HepG2 (cell line): Measurements from ENCODE around the gene PDLIM7. TPM values are rescaled to one million over a fixed set of nuclear protein-coding genes. Genes with fewer than 3 reads are reported as not detected.

Experiments
- GATA4 ChIP-seq: sonication (generic); IDR thresholded peaks from 2 replicates; pipeline ENCODE4 v1.6.1; 2016; ENCODE audit warnings: antibody characterized with exemption, low read depth, borderline replicate concordance
- IKZF4 ChIP-seq: sonication (generic); formaldehyde crosslinking; IDR thresholded peaks from 2 replicates; pipeline ENCODE4 v1.5.1; 2020; ENCODE audit warnings: borderline replicate concordance, mild to moderate bottlenecking, low read depth, missing genetic modification reagents; ENCODE audit errors: not compliant biosample characterization
- ISL2 ChIP-seq: sonication (generic); formaldehyde crosslinking; IDR thresholded peaks from 2 replicates; pipeline ENCODE4 v1.5.0; 2020; ENCODE audit warnings: missing genetic modification reagents
- KDM2A ChIP-seq: sonication (generic); formaldehyde crosslinking; IDR thresholded peaks from 2 replicates; pipeline ENCODE4 v1.4.0; 2020; ENCODE audit warnings: low read depth, missing genetic modification reagents, borderline replicate concordance
- NCOA5 ChIP-seq: sonication (generic); formaldehyde crosslinking; IDR thresholded peaks from 2 replicates; pipeline ENCODE4 v1.4.0; 2020; ENCODE audit warnings: missing genetic modification reagents
- SCMH1 ChIP-seq: sonication (generic); formaldehyde crosslinking; IDR thresholded peaks from 2 replicates; pipeline ENCODE4 v1.9.0; 2021; ENCODE audit warnings: missing genetic modification reagents, mild to moderate bottlenecking, borderline replicate concordance
- SIN3A ChIP-seq: IDR thresholded peaks from 2 replicates; pipeline ENCODE4 v1.6.1; 2011; ENCODE audit warnings: low read depth, mild to moderate bottlenecking, control low read depth, low read length, borderline replicate concordance
- SMC3 ChIP-seq: IDR thresholded peaks from 2 replicates; pipeline ENCODE4 v1.6.1; 2011; ENCODE audit warnings: low read length, improper control_type of control experiment
- ZFP82 ChIP-seq: sonication (generic); formaldehyde crosslinking; IDR thresholded peaks from 2 replicates; pipeline ENCODE4 v1.5.1; 2020; ENCODE audit warnings: mild to moderate bottlenecking, missing genetic modification reagents, borderline replicate concordance
- ZMYM3 ChIP-seq: sonication (generic); formaldehyde crosslinking; IDR thresholded peaks from 2 replicates; pipeline ENCODE4 v1.5.1; 2020; ENCODE audit warnings: mild to moderate bottlenecking, missing genetic modification reagents
- ZNF749 ChIP-seq: sonication (generic); formaldehyde crosslinking; IDR thresholded peaks from 2 replicates; pipeline ENCODE4 v1.8.0; 2022; ENCODE audit warnings: mild to moderate bottlenecking, missing genetic modification reagents, moderate library complexity, borderline replicate concordance
- ZNF772 ChIP-seq: sonication (generic); formaldehyde crosslinking; IDR thresholded peaks from 2 replicates; pipeline ENCODE4 v1.5.0; 2020; ENCODE audit warnings: mild to moderate bottlenecking, missing genetic modification reagents
- polyA plus RNA-seq, 8 experiments: library from polyadenylated mRNA; depleted of rRNA in 3 of 8; stranded (reverse) in 7 of 8; unstranded in 1 of 8; fragments of >200 nt; fragmentation: Illumina TruSeq in 4 of 8; extraction: Trizol in 4 of 8; gene quantifications; 2 replicates each; pipeline versions ENCODE4 v1.2.1 to v1.2.3, GENCODE V29; 2011 to 2016; ENCODE audit warnings: low read depth in 4 of 8, missing spikeins in 1 of 8, mixed read lengths in 1 of 8; ENCODE audit not compliant: insufficient read depth in 1 of 8
- total RNA-seq, 5 experiments: library from RNA; depleted of rRNA; stranded (reverse); fragments of >200 nt; fragmentation: Illumina TruSeq; extraction: Trizol; gene quantifications; 2 replicates each; pipeline ENCODE4 v1.2.3, GENCODE V29; 2016; ENCODE audit warnings: low read depth in 1 of 5
- TF ChIP-seq, protein P1 (sequence below): sonication (generic); formaldehyde crosslinking; IDR thresholded peaks from 2 replicates; pipeline ENCODE4 v1.4.0; 2020; ENCODE audit warnings: missing genetic modification reagents
- TF ChIP-seq, protein P2 (sequence below): IDR thresholded peaks from 2 replicates; pipeline ENCODE4 v1.6.1; 2016; ENCODE audit warnings: low read depth, missing genetic modification reagents, missing compliant biosample characterization
- TF ChIP-seq, protein P3 (sequence below): sonication (generic); formaldehyde crosslinking; IDR thresholded peaks from 2 replicates; pipeline ENCODE4 v1.8.1; 2023; ENCODE audit warnings: mild to moderate bottlenecking, inconsistent platforms, moderate library complexity, missing genetic modification reagents, borderline replicate concordance

Gene PDLIM7
- total and polyA plus RNA-seq, 2 of the 13 experiments (the other 11 are each of a cell fraction or from before 2014, with no cell fraction given), result 21.1 to 31.3 TPM

DNA sequence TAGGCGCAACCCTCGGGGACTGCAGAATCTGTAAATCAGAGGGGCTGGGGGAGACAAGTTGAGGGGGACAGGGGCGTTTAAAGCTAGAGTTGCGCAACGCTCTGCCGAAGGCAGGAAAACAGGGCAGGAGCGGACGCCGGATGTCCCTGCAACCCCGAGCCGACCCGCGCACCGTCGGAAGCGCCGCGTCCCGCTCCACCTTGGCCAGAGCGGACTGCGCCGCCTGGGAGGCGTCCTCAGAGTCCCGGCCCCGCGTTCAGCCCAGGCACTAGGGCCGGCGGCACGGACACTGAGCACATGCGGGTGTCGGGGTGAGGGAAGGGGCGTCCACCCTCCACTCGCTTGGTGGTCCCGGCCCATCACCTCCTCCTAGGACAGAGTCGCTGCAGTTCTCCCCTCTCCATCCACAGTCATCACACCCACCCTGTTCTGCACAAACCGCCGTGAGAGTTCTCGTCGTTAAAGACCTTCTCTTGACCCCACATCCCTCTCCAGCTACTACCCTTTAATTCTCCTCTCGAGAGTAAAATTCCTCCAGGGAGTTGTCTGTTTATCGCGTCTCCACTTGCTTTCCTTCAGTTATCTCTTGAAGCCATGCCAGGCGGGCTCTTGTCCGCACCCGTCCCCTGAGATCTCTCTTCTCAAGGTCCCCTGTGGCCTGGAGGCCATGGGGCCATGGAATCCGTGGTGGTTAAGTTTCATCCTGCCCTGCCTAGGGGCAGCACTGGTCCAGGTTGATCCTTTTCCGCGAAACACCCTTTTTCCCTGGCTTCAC is 796 bp upstream of the PDLIM7 start (continued):
- TF ChIP-seq GATA4 (no peak), KDM2A (CRISPR knock-in tag) (0 out of 2 replicates have a peak, but pooled peaks have one; percentile 23), SMC3 (no peak), ZMYM3 (no peak; the same call in 1 of the 2 replicates), IKZF4 (CRISPR knock-in tag) (no peak), ZNF749 (CRISPR knock-in tag) (no peak), SIN3A (peak; percentile 1; the same call in 1 of the 2 replicates), NCOA5 (CRISPR knock-in tag) (no peak), ZNF772 (CRISPR knock-in tag) (no peak), ISL2 (CRISPR knock-in tag) (no peak), ZFP82 (CRISPR knock-in tag) (no peak), SCMH1 (no peak)
- TF ChIP-seq, protein P1, sequence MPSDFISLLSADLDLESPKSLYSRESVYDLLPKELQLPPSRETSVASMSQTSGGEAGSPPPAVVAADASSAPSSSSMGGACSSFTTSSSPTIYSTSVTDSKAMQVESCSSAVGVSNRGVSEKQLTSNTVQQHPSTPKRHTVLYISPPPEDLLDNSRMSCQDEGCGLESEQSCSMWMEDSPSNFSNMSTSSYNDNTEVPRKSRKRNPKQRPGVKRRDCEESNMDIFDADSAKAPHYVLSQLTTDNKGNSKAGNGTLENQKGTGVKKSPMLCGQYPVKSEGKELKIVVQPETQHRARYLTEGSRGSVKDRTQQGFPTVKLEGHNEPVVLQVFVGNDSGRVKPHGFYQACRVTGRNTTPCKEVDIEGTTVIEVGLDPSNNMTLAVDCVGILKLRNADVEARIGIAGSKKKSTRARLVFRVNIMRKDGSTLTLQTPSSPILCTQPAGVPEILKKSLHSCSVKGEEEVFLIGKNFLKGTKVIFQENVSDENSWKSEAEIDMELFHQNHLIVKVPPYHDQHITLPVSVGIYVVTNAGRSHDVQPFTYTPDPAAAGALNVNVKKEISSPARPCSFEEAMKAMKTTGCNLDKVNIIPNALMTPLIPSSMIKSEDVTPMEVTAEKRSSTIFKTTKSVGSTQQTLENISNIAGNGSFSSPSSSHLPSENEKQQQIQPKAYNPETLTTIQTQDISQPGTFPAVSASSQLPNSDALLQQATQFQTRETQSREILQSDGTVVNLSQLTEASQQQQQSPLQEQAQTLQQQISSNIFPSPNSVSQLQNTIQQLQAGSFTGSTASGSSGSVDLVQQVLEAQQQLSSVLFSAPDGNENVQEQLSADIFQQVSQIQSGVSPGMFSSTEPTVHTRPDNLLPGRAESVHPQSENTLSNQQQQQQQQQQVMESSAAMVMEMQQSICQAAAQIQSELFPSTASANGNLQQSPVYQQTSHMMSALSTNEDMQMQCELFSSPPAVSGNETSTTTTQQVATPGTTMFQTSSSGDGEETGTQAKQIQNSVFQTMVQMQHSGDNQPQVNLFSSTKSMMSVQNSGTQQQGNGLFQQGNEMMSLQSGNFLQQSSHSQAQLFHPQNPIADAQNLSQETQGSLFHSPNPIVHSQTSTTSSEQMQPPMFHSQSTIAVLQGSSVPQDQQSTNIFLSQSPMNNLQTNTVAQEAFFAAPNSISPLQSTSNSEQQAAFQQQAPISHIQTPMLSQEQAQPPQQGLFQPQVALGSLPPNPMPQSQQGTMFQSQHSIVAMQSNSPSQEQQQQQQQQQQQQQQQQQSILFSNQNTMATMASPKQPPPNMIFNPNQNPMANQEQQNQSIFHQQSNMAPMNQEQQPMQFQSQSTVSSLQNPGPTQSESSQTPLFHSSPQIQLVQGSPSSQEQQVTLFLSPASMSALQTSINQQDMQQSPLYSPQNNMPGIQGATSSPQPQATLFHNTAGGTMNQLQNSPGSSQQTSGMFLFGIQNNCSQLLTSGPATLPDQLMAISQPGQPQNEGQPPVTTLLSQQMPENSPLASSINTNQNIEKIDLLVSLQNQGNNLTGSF (CRISPR knock-in tag), result no peak
- TF ChIP-seq, protein P2, sequence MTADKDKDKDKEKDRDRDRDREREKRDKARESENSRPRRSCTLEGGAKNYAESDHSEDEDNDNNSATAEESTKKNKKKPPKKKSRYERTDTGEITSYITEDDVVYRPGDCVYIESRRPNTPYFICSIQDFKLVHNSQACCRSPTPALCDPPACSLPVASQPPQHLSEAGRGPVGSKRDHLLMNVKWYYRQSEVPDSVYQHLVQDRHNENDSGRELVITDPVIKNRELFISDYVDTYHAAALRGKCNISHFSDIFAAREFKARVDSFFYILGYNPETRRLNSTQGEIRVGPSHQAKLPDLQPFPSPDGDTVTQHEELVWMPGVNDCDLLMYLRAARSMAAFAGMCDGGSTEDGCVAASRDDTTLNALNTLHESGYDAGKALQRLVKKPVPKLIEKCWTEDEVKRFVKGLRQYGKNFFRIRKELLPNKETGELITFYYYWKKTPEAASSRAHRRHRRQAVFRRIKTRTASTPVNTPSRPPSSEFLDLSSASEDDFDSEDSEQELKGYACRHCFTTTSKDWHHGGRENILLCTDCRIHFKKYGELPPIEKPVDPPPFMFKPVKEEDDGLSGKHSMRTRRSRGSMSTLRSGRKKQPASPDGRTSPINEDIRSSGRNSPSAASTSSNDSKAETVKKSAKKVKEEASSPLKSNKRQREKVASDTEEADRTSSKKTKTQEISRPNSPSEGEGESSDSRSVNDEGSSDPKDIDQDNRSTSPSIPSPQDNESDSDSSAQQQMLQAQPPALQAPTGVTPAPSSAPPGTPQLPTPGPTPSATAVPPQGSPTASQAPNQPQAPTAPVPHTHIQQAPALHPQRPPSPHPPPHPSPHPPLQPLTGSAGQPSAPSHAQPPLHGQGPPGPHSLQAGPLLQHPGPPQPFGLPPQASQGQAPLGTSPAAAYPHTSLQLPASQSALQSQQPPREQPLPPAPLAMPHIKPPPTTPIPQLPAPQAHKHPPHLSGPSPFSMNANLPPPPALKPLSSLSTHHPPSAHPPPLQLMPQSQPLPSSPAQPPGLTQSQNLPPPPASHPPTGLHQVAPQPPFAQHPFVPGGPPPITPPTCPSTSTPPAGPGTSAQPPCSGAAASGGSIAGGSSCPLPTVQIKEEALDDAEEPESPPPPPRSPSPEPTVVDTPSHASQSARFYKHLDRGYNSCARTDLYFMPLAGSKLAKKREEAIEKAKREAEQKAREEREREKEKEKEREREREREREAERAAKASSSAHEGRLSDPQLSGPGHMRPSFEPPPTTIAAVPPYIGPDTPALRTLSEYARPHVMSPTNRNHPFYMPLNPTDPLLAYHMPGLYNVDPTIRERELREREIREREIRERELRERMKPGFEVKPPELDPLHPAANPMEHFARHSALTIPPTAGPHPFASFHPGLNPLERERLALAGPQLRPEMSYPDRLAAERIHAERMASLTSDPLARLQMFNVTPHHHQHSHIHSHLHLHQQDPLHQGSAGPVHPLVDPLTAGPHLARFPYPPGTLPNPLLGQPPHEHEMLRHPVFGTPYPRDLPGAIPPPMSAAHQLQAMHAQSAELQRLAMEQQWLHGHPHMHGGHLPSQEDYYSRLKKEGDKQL (CRISPR knock-in tag), result no peak
- TF ChIP-seq, protein P3, sequence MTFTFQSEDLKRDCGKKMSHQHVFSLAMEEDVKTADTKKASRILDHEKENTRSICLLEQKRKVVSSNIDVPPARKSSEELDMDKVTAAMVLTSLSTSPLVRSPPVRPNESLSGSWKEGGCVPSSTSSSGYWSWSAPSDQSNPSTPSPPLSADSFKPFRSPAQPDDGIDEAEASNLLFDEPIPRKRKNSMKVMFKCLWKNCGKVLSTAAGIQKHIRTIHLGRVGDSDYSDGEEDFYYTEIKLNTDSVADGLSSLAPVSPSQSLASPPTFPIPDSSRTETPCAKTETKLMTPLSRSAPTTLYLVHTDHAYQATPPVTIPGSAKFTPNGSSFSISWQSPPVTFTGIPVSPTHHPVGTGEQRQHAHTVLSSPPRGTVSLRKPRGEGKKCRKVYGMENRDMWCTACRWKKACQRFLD, result no peak
